HG02763 (cell line): ENCODE measurements around the gene TES.

ENCODE experiments used
- ATAC-seq: cut with Tn5 transposase; IDR thresholded peaks from one replicate; pipeline ENCODE4 v1.9.1; 2021; ENCODE audit warnings: mild to moderate bottlenecking, moderate library complexity; ENCODE audit not compliant: unreplicated experiment

Gene TES

GRCh38 chr7:116193329-116194087 is 16.8 kb upstream of the TES start:
- ATAC-seq, result no peak

- ATAC-seq, result no peak
These were observed 16.2 kb upstream of the TES start for GRCh38 chr7:116194115-116194514.

GRCh38 chr7:116195451-116195850 is 14.9 kb upstream of the TES start:
- ATAC-seq, result no peak

- ATAC-seq, result no peak
These were observed 13.4 kb upstream of the TES start for GRCh38 chr7:116196947-116197346.

GRCh38 chr7:116197360-116197759 is 13.0 kb upstream of the TES start:
- no peak for ATAC-seq

- ATAC-seq, result no peak
These were observed 11.5 kb upstream of the TES start for GRCh38 chr7:116198748-116199410.

- ATAC-seq, result no peak
These were observed 9.4 kb upstream of the TES start for GRCh38 chr7:116200963-116201362.

GRCh38 chr7:116206141-116206540 is 4.2 kb upstream of the TES start:
- ATAC-seq, result no peak

- ATAC-seq, result no peak
These were observed 1.4 kb upstream of the TES start for GRCh38 chr7:116208919-116209318.

- no peak for ATAC-seq
These were observed 723 bp upstream of the TES start for GRCh38 chr7:116209561-116210070.

GRCh38 chr7:116211006-116211912 is 920 bp downstream of the TES start:
- ATAC-seq, result peak; percentile 69

- ATAC-seq, result no peak
These were observed 1.7 kb downstream of the TES start for GRCh38 chr7:116211913-116212596.

- ATAC-seq, result no peak
These were observed 2.5 kb downstream of the TES start for GRCh38 chr7:116212869-116213268.

- no peak for ATAC-seq
These were observed 3.2 kb downstream of the TES start for GRCh38 chr7:116213361-116214130.

- no peak for ATAC-seq
These were observed 4.6 kb downstream of the TES start for GRCh38 chr7:116214921-116215320.

GRCh38 chr7:116215551-116215950 is 5.2 kb downstream of the TES start:
- ATAC-seq, result no peak

- no peak for ATAC-seq
These were observed 6.7 kb downstream of the TES start for GRCh38 chr7:116216956-116217571.

GRCh38 chr7:116218051-116218645 is 7.8 kb downstream of the TES start:
- ATAC-seq, result no peak

GRCh38 chr7:116218747-116219146 is 8.4 kb downstream of the TES start:
- ATAC-seq, result no peak
